Keratinocyte (primary cell): ENCODE data around the gene ANKRD31. TPM values are rescaled to one million over a fixed set of nuclear protein-coding genes. Genes with fewer than 3 reads are reported as not detected.

ENCODE experiments used
- DNase-seq: peaks from one replicate; pipeline ENCODE4 v3.0.0-alpha.2; 2011; ENCODE audit warnings: low read depth, missing footprints, low spot score
- FAIRE-seq: peaks from 2 replicates; lab custom pipeline; 2011; peaks lifted over from hg19 to GRCh38; lab: Jason Lieb, UNC
- H2AFZ ChIP-seq: 2 replicates; pipeline ENCODE4 v1.6.0; 2012; ENCODE audit warnings: low read length, control low read depth, inconsistent platforms; ENCODE audit not compliant: control insufficient read depth
- H3K27ac ChIP-seq: 2 replicates; pipeline ENCODE4 v1.5.1; 2011; ENCODE audit warnings: low read length; ENCODE audit not compliant: control insufficient read depth, insufficient read depth
- H3K27me3 ChIP-seq: 3 replicates; pipeline ENCODE4 v1.6.0; 2011; ENCODE audit warnings: low read length; ENCODE audit not compliant: control insufficient read depth, insufficient read depth; ENCODE audit errors: extremely low read depth
- H3K36me3 ChIP-seq, 2 experiments: 2 replicates in 1 of 2; 3 replicates in 1 of 2; pipeline ENCODE4 v1.5.1; 2011; ENCODE audit warnings: low read length in 2 of 2, mild to moderate bottlenecking in 1 of 2; ENCODE audit not compliant: control insufficient read depth in 2 of 2, insufficient read depth in 2 of 2; ENCODE audit errors: extremely low read depth in 1 of 2
- H3K4me1 ChIP-seq: 3 replicates; pipeline ENCODE4 v1.5.1; 2011; ENCODE audit warnings: low read length; ENCODE audit not compliant: control insufficient read depth, insufficient read depth; ENCODE audit errors: extremely low read depth
- H3K4me2 ChIP-seq: 3 replicates; pipeline ENCODE4 v1.6.0; 2011; ENCODE audit warnings: low read depth, low read length; ENCODE audit not compliant: control insufficient read depth, insufficient read depth; ENCODE audit errors: extremely low read depth
- H3K4me3 ChIP-seq, 3 experiments: fragments of 200-600 bp in 1 of 3; sonication (generic) in 1 of 3; 2 replicates in 2 of 3; 3 replicates in 1 of 3; pipeline ENCODE4 v1.5.1; 2011 to 2016; ENCODE audit warnings: low read length in 3 of 3, mild to moderate bottlenecking in 3 of 3, control low read depth in 2 of 3, inconsistent platforms in 1 of 3, low read depth in 1 of 3, mixed read lengths in 1 of 3, mixed run types in 1 of 3, moderate library complexity in 1 of 3; ENCODE audit not compliant: control insufficient read depth in 2 of 3, insufficient read depth in 2 of 3; ENCODE audit errors: extremely low read depth in 1 of 3
- H3K79me2 ChIP-seq: 2 replicates; pipeline ENCODE4 v1.6.0; 2012; ENCODE audit warnings: low read length; ENCODE audit not compliant: control insufficient read depth, insufficient read depth
- H3K9ac ChIP-seq: 3 replicates; pipeline ENCODE4 v1.6.0; 2011; ENCODE audit warnings: low read length; ENCODE audit not compliant: control insufficient read depth, insufficient read depth; ENCODE audit errors: extremely low read depth
- H3K9me1 ChIP-seq: 3 replicates; pipeline ENCODE4 v1.6.0; 2011; ENCODE audit warnings: low read length; ENCODE audit not compliant: control insufficient read depth, insufficient read depth; ENCODE audit errors: extremely low read depth
- H3K9me3 ChIP-seq: 2 replicates; pipeline ENCODE4 v1.5.1; 2012; ENCODE audit warnings: low read depth, low read length; ENCODE audit not compliant: control insufficient read depth
- H4K20me1 ChIP-seq: 3 replicates; pipeline ENCODE4 v1.6.0; 2011; ENCODE audit warnings: low read length; ENCODE audit not compliant: control insufficient read depth, insufficient read depth; ENCODE audit errors: extremely low read depth
- CTCF ChIP-seq, 3 experiments: IDR thresholded peaks in 1 of 3; conservative IDR thresholded peaks in 1 of 3; optimal IDR thresholded peaks in 1 of 3; 2 replicates in 2 of 3; 3 replicates in 1 of 3; pipeline versions ENCODE3 to v1.5.1; 2011; ENCODE audit warnings: low read length in 3 of 3, mild to moderate bottlenecking in 3 of 3, moderate library complexity in 2 of 3, control low read depth in 1 of 3, inconsistent platforms in 1 of 3; ENCODE audit not compliant: insufficient read depth in 2 of 3; ENCODE audit errors: extremely low read depth in 1 of 3
- EZH2 ChIP-seq: IDR thresholded peaks from one replicate; pipeline ENCODE4 v1.6.1; 2012; ENCODE audit warnings: inconsistent platforms, mild to moderate bottlenecking, low read length, moderate library complexity
- dilution Hi-C: fragments of 300-500 bp; cut with MboI; formaldehyde crosslinking; loops from one replicate; pipeline ENCODE4 v1.7.0; 2020; ENCODE audit warnings: low sequenced_read_pairs; ENCODE audit not compliant: extremely low pct_ligation_motif_present
- polyA plus RNA-seq, 5 experiments: library from polyadenylated mRNA; depleted of rRNA in 3 of 5; stranded (reverse) in 3 of 5; stranded (forward) in 1 of 5; unstranded in 1 of 5; fragments of >200 nt; gene quantifications; 1 replicate in 1 of 5; 2 replicates in 3 of 5; 3 replicates in 1 of 5; pipeline versions ENCODE4 v1.2.1 to v1.2.3, GENCODE V29; 2011 to 2012; ENCODE audit warnings: missing spikeins in 2 of 5, low read depth in 1 of 5, low replicate concordance in 1 of 5

ANKRD31 gene
- polyA plus RNA-seq, 1 donor (not counting 4 experiments of a cell fraction or from before 2014, with no cell fraction given): 0.18 TPM

GRCh38 chr5:75113354-75114113, 123.1 kb downstream of the ANKRD31 start:
- H4K20me1 ChIP-seq: no peaks in the 10 kb centered on the region
- no peak overlapping the region for H3K27ac ChIP-seq
- FAIRE-seq (no peak), DNase-seq (no peak)
- H3K4me3 ChIP-seq: no peak overlapping the region
- no peaks in the 10 kb centered on the region for H3K9me3 ChIP-seq
- dilution Hi-C loops: no loop called here
- H3K79me2 ChIP-seq: no peaks in the 10 kb centered on the region
- H3K36me3 ChIP-seq: no peaks in the 10 kb centered on the region
- TF ChIP-seq EZH2: no peak
- TF ChIP-seq CTCF (optimal IDR thresholded peaks at IDR 0.05 in 1 of 3, IDR thresholded peaks at IDR 0.05 in 1 of 3, conservative IDR thresholded peaks at IDR 0.05 in 1 of 3; ENCODE audit: extremely low read depth in 1 of 3, insufficient read depth in 2 of 3, low read length in 3 of 3): no peak
- no peak overlapping the region for H2AFZ ChIP-seq
- H3K9ac ChIP-seq: no peak overlapping the region
- no peaks in the 10 kb centered on the region for H3K27me3 ChIP-seq
- peaks cover 21% of the 10 kb centered on the region for H3K4me1 ChIP-seq
- H3K4me2 ChIP-seq: no peak overlapping the region
- no peaks in the 10 kb centered on the region for H3K9me1 ChIP-seq

GRCh38 chr5:75108931-75109596, 127.6 kb downstream of the ANKRD31 start:
- Histone ChIP-seq H3K79me2 (no peaks in the 10 kb centered on the region), H3K36me3 (no peaks in the 10 kb centered on the region), H3K9ac (no peak overlapping the region), H3K27me3 (no peaks in the 10 kb centered on the region), H3K27ac (no peak overlapping the region), H3K9me1 (no peaks in the 10 kb centered on the region), H3K4me1 (peaks cover 24% of the 10 kb centered on the region), H4K20me1 (no peaks in the 10 kb centered on the region), H3K4me2 (no peak overlapping the region), H2AFZ (no peak overlapping the region), H3K4me3 (no peak overlapping the region), H3K9me3 (no peaks in the 10 kb centered on the region)
- TF ChIP-seq EZH2 (no peak), CTCF (optimal IDR thresholded peaks at IDR 0.05 in 1 of 3, IDR thresholded peaks at IDR 0.05 in 1 of 3, conservative IDR thresholded peaks at IDR 0.05 in 1 of 3; ENCODE audit: extremely low read depth in 1 of 3, insufficient read depth in 2 of 3, low read length in 3 of 3) (no peak)
- FAIRE-seq (peak; percentile 60), DNase-seq (no peak)
- dilution Hi-C loops: no loop called here
